Astrocyte (in vitro differentiated cells and primary cell): ENCODE measurements around the gene PIGU. TPM values are rescaled to one million over a fixed set of nuclear protein-coding genes. Genes with fewer than 3 reads are reported as not detected.
A peak's percentile ranks its signal among the peaks of the same experiment; 100 is the strongest.

Experiments
- DNase-seq: peaks from one replicate; pipeline ENCODE4 v3.0.0-alpha.2; 2010; ENCODE audit warnings: low read depth
- FAIRE-seq: peaks from 2 replicates; lab custom pipeline; 2011; peaks lifted over from hg19 to GRCh38; lab: Jason Lieb, UNC
- H2AFZ ChIP-seq: 2 replicates; pipeline ENCODE4 v1.6.0; 2012; ENCODE audit warnings: low read depth, low read length, inconsistent platforms
- H3K27ac ChIP-seq: 2 replicates; pipeline ENCODE4 v1.5.1; 2011; ENCODE audit warnings: low read depth, low read length, inconsistent platforms
- H3K27me3 ChIP-seq: 2 replicates; pipeline ENCODE4 v1.6.0; 2011; ENCODE audit warnings: low read length, inconsistent platforms; ENCODE audit not compliant: insufficient read depth
- H3K36me3 ChIP-seq: 2 replicates; pipeline ENCODE4 v1.5.1; 2011; ENCODE audit warnings: low read length, inconsistent platforms; ENCODE audit not compliant: insufficient read depth
- H3K4me1 ChIP-seq: 2 replicates; pipeline ENCODE4 v1.5.1; 2011; ENCODE audit warnings: low read length, inconsistent platforms; ENCODE audit not compliant: insufficient read depth
- H3K4me2 ChIP-seq: 2 replicates; pipeline ENCODE4 v1.6.0; 2012; ENCODE audit warnings: low read length, inconsistent platforms
- H3K4me3 ChIP-seq: 2 replicates; pipeline ENCODE4 v1.5.1; 2011; ENCODE audit warnings: low read depth, mild to moderate bottlenecking, low read length, inconsistent platforms; ENCODE audit not compliant: insufficient read depth
- H3K79me2 ChIP-seq: 2 replicates; pipeline ENCODE4 v1.6.0; 2012; ENCODE audit warnings: mild to moderate bottlenecking, low read length, inconsistent platforms; ENCODE audit not compliant: insufficient read depth
- H3K9ac ChIP-seq: 2 replicates; pipeline ENCODE4 v1.6.0; 2012; ENCODE audit warnings: mild to moderate bottlenecking, low read length, inconsistent platforms
- H3K9me3 ChIP-seq: 2 replicates; pipeline ENCODE4 v1.5.1; 2012; ENCODE audit warnings: low read depth, mild to moderate bottlenecking, low read length, inconsistent platforms; ENCODE audit not compliant: insufficient read depth
- H4K20me1 ChIP-seq: 2 replicates; pipeline ENCODE4 v1.6.0; 2012; ENCODE audit warnings: low read length, inconsistent platforms; ENCODE audit not compliant: insufficient read depth
- H3K27ac Mint-ChIP-seq: one replicate; pipeline ENCODE4 v1.8.0; 2021; ENCODE audit warnings: mild to moderate bottlenecking, mixed read lengths; ENCODE audit not compliant: unreplicated experiment
- H3K27me3 Mint-ChIP-seq: one replicate; pipeline ENCODE4 v1.8.0; 2021; ENCODE audit warnings: low read depth, mixed read lengths; ENCODE audit not compliant: unreplicated experiment
- H3K36me3 Mint-ChIP-seq: one replicate; pipeline ENCODE4 v1.8.0; 2021; ENCODE audit warnings: low read depth, mixed read lengths; ENCODE audit not compliant: unreplicated experiment
- H3K4me1 Mint-ChIP-seq: one replicate; pipeline ENCODE4 v1.8.0; 2021; ENCODE audit warnings: low read depth, mixed read lengths; ENCODE audit not compliant: unreplicated experiment
- H3K4me3 Mint-ChIP-seq: one replicate; pipeline ENCODE4 v1.8.0; 2021; ENCODE audit warnings: mild to moderate bottlenecking, moderate library complexity, mixed read lengths; ENCODE audit not compliant: unreplicated experiment
- H3K9me3 Mint-ChIP-seq: one replicate; pipeline ENCODE4 v1.8.0; 2021; ENCODE audit warnings: mild to moderate bottlenecking, mixed read lengths; ENCODE audit not compliant: unreplicated experiment
- EZH2 ChIP-seq: IDR thresholded peaks from 2 replicates; pipeline ENCODE4 v1.6.1; 2012; ENCODE audit warnings: mild to moderate bottlenecking, low read length, inconsistent platforms; ENCODE audit not compliant: insufficient read depth
- total RNA-seq: library from RNA; stranded (reverse); gene quantifications from 2 replicates; pipeline ENCODE4 v1.2.1, GENCODE V29; 2021
- TF ChIP-seq, protein P1 (sequence below): IDR thresholded peaks from 2 replicates; pipeline ENCODE4 v1.5.1; 2011; ENCODE audit warnings: low read depth, mild to moderate bottlenecking, inconsistent platforms, low read length, moderate library complexity; ENCODE audit not compliant: insufficient read depth

PIGU gene
- total RNA-seq, 1 donor from 2014 or later = 16.7 TPM

DNA sequence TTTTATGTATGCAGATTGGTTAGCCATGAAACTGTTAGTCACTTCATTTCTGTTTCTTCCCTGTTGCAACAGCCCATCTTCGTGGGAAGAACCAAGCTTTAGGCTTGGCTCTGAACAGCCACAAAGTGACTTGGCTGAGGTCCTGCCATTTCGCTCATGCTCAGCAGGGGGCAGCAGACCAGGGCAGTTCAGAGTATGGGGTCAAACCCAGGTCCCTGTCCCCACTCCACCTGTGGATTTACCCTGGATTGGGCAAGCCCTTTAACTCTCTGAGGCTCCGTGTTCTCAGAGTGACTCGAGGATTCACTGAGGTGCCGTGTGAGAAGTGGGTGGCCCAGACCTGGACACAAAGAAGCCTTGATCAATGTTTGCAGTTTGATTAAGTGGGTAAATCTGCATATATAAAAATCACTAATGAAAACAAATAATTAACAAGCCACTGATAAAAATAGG lies 138.2 kb downstream of the PIGU start:
- no peak overlapping the region for H3K27ac Mint-ChIP-seq
- H3K4me1 ChIP-seq = no peaks in the 10 kb centered on the region
- no peak overlapping the region for H3K4me3 Mint-ChIP-seq
- no peaks in the 10 kb centered on the region for H3K9me3 Mint-ChIP-seq
- H3K36me3 Mint-ChIP-seq = peaks cover 22% of the 10 kb centered on the region
- FAIRE-seq = no peak
- DNase-seq = no peak
- H3K4me2 ChIP-seq = no peak overlapping the region
- no peaks in the 10 kb centered on the region for H3K9me3 ChIP-seq
- no peak overlapping the region for H3K9ac ChIP-seq
- H3K36me3 ChIP-seq = peaks cover 63% of the 10 kb centered on the region
- no peak overlapping the region for H2AFZ ChIP-seq
- H3K4me3 ChIP-seq = no peak overlapping the region
- no peaks in the 10 kb centered on the region for H3K4me1 Mint-ChIP-seq
- H3K27ac ChIP-seq = no peak overlapping the region
- H3K27me3 Mint-ChIP-seq = no peaks in the 10 kb centered on the region
- H4K20me1 ChIP-seq = peaks cover 41% of the 10 kb centered on the region
- no peaks in the 10 kb centered on the region for H3K27me3 ChIP-seq
- TF ChIP-seq, protein P1, sequence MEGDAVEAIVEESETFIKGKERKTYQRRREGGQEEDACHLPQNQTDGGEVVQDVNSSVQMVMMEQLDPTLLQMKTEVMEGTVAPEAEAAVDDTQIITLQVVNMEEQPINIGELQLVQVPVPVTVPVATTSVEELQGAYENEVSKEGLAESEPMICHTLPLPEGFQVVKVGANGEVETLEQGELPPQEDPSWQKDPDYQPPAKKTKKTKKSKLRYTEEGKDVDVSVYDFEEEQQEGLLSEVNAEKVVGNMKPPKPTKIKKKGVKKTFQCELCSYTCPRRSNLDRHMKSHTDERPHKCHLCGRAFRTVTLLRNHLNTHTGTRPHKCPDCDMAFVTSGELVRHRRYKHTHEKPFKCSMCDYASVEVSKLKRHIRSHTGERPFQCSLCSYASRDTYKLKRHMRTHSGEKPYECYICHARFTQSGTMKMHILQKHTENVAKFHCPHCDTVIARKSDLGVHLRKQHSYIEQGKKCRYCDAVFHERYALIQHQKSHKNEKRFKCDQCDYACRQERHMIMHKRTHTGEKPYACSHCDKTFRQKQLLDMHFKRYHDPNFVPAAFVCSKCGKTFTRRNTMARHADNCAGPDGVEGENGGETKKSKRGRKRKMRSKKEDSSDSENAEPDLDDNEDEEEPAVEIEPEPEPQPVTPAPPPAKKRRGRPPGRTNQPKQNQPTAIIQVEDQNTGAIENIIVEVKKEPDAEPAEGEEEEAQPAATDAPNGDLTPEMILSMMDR = peak; percentile 66
- TF ChIP-seq EZH2 = no peak
- no peaks in the 10 kb centered on the region for H3K79me2 ChIP-seq

DNA sequence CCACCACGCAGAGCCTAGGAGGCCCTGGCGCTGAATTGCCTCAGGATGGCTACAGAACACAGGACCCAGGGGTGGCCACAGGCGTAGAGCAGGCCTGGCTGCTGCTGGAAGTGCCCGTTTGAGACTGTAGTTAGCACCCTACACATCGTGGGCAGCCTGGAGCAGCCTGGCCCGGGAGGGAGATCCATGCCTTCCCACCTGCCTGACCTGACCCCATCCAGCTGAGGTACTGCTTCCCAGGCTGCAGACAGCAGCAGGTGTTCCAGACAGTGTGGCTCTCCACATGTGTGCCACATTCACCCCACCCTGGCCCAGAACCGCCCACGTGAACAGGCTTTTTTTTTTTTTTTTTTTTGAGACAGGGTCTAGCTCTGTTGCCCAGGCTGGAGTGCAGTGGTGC lies 139.2 kb downstream of the PIGU start:
- no peaks in the 10 kb centered on the region for H3K27me3 ChIP-seq
- Mint-ChIP-seq H3K27ac (no peak overlapping the region), H3K9me3 (no peaks in the 10 kb centered on the region), H3K4me1 (no peaks in the 10 kb centered on the region), H3K4me3 (no peak overlapping the region), H3K27me3 (no peaks in the 10 kb centered on the region), H3K36me3 (peaks cover 22% of the 10 kb centered on the region)
- TF ChIP-seq, protein P1 = no peak
- TF ChIP-seq EZH2 = no peak
- no peak overlapping the region for H3K9ac ChIP-seq
- H3K4me1 ChIP-seq = no peaks in the 10 kb centered on the region
- H3K9me3 ChIP-seq = no peaks in the 10 kb centered on the region
- H3K4me2 ChIP-seq = no peak overlapping the region
- no peak for DNase-seq
- no peak overlapping the region for H3K27ac ChIP-seq
- no peak overlapping the region for H3K4me3 ChIP-seq
- peaks cover 69% of the 10 kb centered on the region for H3K36me3 ChIP-seq
- no peak overlapping the region for H2AFZ ChIP-seq
- peaks cover 5% of the 10 kb centered on the region for H3K79me2 ChIP-seq
- peaks cover 48% of the 10 kb centered on the region for H4K20me1 ChIP-seq
- no peak for FAIRE-seq

DNA sequence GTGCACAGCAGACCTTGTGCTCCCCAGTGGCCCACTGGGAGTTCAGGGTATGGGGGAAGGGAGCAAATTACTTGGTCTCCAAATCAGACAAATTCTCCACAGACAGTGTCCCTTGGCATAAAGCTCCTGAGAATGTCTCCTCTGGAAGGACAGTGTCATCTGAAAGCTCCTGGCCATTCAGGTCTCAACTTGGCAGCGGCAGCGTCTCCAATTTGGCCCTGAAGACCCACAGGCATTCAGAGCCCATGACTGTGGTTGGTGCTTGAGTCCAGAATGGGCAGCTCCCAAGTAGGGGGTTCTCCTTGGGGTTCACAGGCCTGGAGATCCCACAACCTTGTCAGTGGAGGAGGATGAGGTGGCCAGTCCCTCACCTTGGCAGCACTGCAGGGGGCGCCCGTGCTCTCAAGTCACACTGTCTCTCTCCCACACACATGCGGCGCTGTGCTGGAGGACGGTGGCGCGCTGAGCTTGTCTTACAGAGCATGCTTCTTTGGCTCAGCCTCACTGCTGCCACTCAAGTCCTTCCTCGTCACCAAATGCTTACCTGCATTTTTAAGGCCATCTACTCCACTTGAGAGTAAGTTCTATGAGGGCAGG lies 140.0 kb downstream of the PIGU start:
- Mint-ChIP-seq H3K9me3 (no peaks in the 10 kb centered on the region), H3K4me3 (no peak overlapping the region), H3K4me1 (no peaks in the 10 kb centered on the region), H3K27me3 (no peaks in the 10 kb centered on the region), H3K36me3 (peaks cover 22% of the 10 kb centered on the region), H3K27ac (no peak overlapping the region)
- Histone ChIP-seq H3K27ac (no peak overlapping the region), H3K4me1 (no peaks in the 10 kb centered on the region), H3K79me2 (peaks cover 10% of the 10 kb centered on the region), H3K9ac (no peak overlapping the region), H3K27me3 (no peaks in the 10 kb centered on the region), H3K4me3 (no peak overlapping the region), H4K20me1 (peaks cover 56% of the 10 kb centered on the region), H3K36me3 (peaks cover 70% of the 10 kb centered on the region), H3K9me3 (no peaks in the 10 kb centered on the region), H3K4me2 (no peak overlapping the region), H2AFZ (no peak overlapping the region)
- DNase-seq (no peak), FAIRE-seq (no peak)
- TF ChIP-seq, protein P1 = peak; percentile 12
- no peak for TF ChIP-seq EZH2
